ENCODE measurements around the gene RNGTT. TPM values are rescaled to one million over a fixed set of nuclear protein-coding genes. Genes with fewer than 3 reads are reported as not detected.

RNGTT gene
- total RNA-seq, 1 experiment from 2014 or later, result 19.4 TPM

- H3K27me3 Mint-ChIP-seq (ENCODE audit: unreplicated experiment), result no peaks in the 10 kb centered on the region
- no peak for TF ChIP-seq CTCF (IDR thresholded peaks at IDR 0.05; ENCODE audit: unreplicated experiment)
- no peaks in the 10 kb centered on the region for H3K4me1 Mint-ChIP-seq (ENCODE audit: low read depth, unreplicated experiment)
- H3K9me3 Mint-ChIP-seq (ENCODE audit: low read depth, unreplicated experiment), result peaks cover 6% of the 10 kb centered on the region
- no TSS peak for BruUV-seq (replicated peaks)
- H3K4me3 Mint-ChIP-seq (ENCODE audit: low read depth, unreplicated experiment), result no peak overlapping the region
- CTCF ChIA-PET, result no interaction called here
- intact Hi-C loops (cut with micrococcal nuclease; ENCODE audit: unreplicated experiment), result no loop called here
- DNase-seq, result no peak
- no peaks in the 10 kb centered on the region for H3K36me3 Mint-ChIP-seq (ENCODE audit: insufficient read depth, unreplicated experiment)
- H3K27ac Mint-ChIP-seq (ENCODE audit: unreplicated experiment), result no peak overlapping the region
Observed at GRCh38 chr6:88669475-88669874, 293.9 kb downstream of the RNGTT start.

- no peak overlapping the region for H3K4me3 Mint-ChIP-seq (ENCODE audit: low read depth, unreplicated experiment)
- peaks cover 10% of the 10 kb centered on the region for H3K36me3 Mint-ChIP-seq (ENCODE audit: insufficient read depth, unreplicated experiment)
- no peak overlapping the region for H3K27ac Mint-ChIP-seq (ENCODE audit: unreplicated experiment)
- H3K27me3 Mint-ChIP-seq (ENCODE audit: unreplicated experiment), result no peaks in the 10 kb centered on the region
- no TSS peak for BruUV-seq (replicated peaks)
- TF ChIP-seq CTCF (IDR thresholded peaks at IDR 0.05; ENCODE audit: unreplicated experiment), result no peak
- peaks cover 23% of the 10 kb centered on the region for H3K4me1 Mint-ChIP-seq (ENCODE audit: low read depth, unreplicated experiment)
- DNase-seq, result no peak
- CTCF ChIA-PET, result no interaction called here
- peaks cover 6% of the 10 kb centered on the region for H3K9me3 Mint-ChIP-seq (ENCODE audit: low read depth, unreplicated experiment)
- intact Hi-C loops (cut with micrococcal nuclease; ENCODE audit: unreplicated experiment), result no loop called here
Observed at GRCh38 chr6:88666901-88667300, 296.5 kb downstream of the RNGTT start.

DNA sequence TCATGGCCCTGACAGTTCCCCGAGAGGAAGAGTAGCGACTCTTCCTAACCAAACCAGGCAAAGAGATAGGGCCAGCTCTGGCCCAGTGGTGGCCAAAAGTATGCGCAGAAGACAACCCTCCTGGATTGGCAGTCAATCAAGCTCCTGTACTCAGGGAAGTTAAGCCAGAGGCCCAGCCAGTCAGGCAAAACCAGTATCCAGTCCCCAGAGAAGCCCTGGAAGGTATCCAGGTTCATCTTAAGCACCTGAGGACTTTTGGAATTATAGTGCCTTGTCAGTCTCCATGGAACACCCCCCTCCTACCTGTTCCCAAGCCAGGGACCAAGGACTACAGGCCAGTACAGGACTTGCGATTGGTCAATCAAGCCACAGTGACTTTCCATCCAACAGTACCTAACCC, 298.3 kb downstream of the RNGTT start:
- CTCF ChIA-PET, result no interaction called here
- H3K27ac Mint-ChIP-seq (ENCODE audit: unreplicated experiment), result no peak overlapping the region
- intact Hi-C loops (cut with micrococcal nuclease; ENCODE audit: unreplicated experiment), result no loop called here
- no peak for DNase-seq
- peaks cover 5% of the 10 kb centered on the region for H3K9me3 Mint-ChIP-seq (ENCODE audit: low read depth, unreplicated experiment)
- no peaks in the 10 kb centered on the region for H3K27me3 Mint-ChIP-seq (ENCODE audit: unreplicated experiment)
- no TSS peak for BruUV-seq (replicated peaks)
- no peak for TF ChIP-seq CTCF (IDR thresholded peaks at IDR 0.05; ENCODE audit: unreplicated experiment)
- peaks cover 40% of the 10 kb centered on the region for H3K4me1 Mint-ChIP-seq (ENCODE audit: low read depth, unreplicated experiment)
- H3K36me3 Mint-ChIP-seq (ENCODE audit: insufficient read depth, unreplicated experiment), result peaks cover 12% of the 10 kb centered on the region
- no peak overlapping the region for H3K4me3 Mint-ChIP-seq (ENCODE audit: low read depth, unreplicated experiment)

DNA sequence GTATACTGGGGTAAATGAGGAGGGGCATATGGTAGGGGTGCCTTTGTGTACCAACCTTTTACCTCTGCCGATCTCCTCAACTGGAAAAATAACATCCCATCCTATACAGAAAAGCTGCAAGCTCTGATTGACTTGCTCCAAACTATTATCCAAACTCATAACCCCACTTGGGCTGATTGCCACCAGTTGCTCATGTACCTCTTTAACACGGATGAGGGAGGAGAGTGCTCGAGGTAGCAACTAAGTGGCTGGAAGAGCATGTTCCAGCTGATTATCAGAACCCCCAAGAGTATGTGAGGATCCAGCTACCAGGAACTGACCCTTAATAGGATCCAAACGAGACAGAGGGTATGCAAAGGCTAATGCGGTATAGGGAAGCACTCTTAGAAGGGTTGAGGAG, 299.6 kb downstream of the RNGTT start:
- no peak for TF ChIP-seq CTCF (IDR thresholded peaks at IDR 0.05; ENCODE audit: unreplicated experiment)
- CTCF ChIA-PET, result no interaction called here
- Mint-ChIP-seq H3K4me1 (ENCODE audit: low read depth, unreplicated experiment) (peaks cover 53% of the 10 kb centered on the region), H3K36me3 (ENCODE audit: insufficient read depth, unreplicated experiment) (peaks cover 12% of the 10 kb centered on the region), H3K27ac (ENCODE audit: unreplicated experiment) (no peak overlapping the region), H3K27me3 (ENCODE audit: unreplicated experiment) (no peaks in the 10 kb centered on the region), H3K9me3 (ENCODE audit: low read depth, unreplicated experiment) (peaks cover 6% of the 10 kb centered on the region), H3K4me3 (ENCODE audit: low read depth, unreplicated experiment) (no peak overlapping the region)
- intact Hi-C loops (cut with micrococcal nuclease; ENCODE audit: unreplicated experiment), result no loop called here
- no peak for DNase-seq
- BruUV-seq (replicated peaks), result no TSS peak
